DND-41 (cell line): Measurements from ENCODE around the gene BUB1.

Source experiments
- ATAC-seq: fragments of 200-7000 bp; cut with Tn5 transposase; 3 replicates; pipeline ENCODE4 v1.9.1; 2021; ENCODE audit warnings: low read depth; ENCODE audit not compliant: insufficient read depth
- DNase-seq: peaks from one replicate; pipeline ENCODE4 v3.0.0-alpha.2; 2020
- H2AFZ ChIP-seq: 2 replicates; pipeline ENCODE4 v1.6.0; 2012; ENCODE audit warnings: low read depth, low read length
- H3K27ac ChIP-seq: 2 replicates; pipeline ENCODE4 v1.5.1; 2012; ENCODE audit warnings: low read length, inconsistent platforms
- H3K27me3 ChIP-seq: fragments of 200-600 bp; sonication (generic); 2 replicates; pipeline ENCODE4 v1.6.0; 2012; ENCODE audit warnings: low read length, mild to moderate bottlenecking, inconsistent platforms; ENCODE audit not compliant: insufficient read depth, poor library complexity
- H3K36me3 ChIP-seq: 2 replicates; pipeline ENCODE4 v1.5.1; 2012; ENCODE audit warnings: low read length, inconsistent platforms; ENCODE audit not compliant: insufficient read depth
- H3K4me1 ChIP-seq: 2 replicates; pipeline ENCODE4 v1.5.1; 2012; ENCODE audit warnings: mild to moderate bottlenecking, low read length; ENCODE audit not compliant: insufficient read depth
- H3K4me2 ChIP-seq: 2 replicates; pipeline ENCODE4 v1.6.0; 2012; ENCODE audit warnings: mild to moderate bottlenecking, moderate library complexity, low read length, inconsistent platforms; ENCODE audit not compliant: insufficient read depth
- H3K4me3 ChIP-seq, 2 experiments: fragments of 200-600 bp in 1 of 2; shearing (Covaris generic) in 1 of 2; 2 replicates each; pipeline ENCODE4 v1.5.1; 2012 to 2016; ENCODE audit warnings: inconsistent platforms in 2 of 2, low read length in 2 of 2, mild to moderate bottlenecking in 2 of 2, low read depth in 1 of 2, moderate library complexity in 1 of 2
- H3K79me2 ChIP-seq: 2 replicates; pipeline ENCODE4 v1.6.0; 2012; ENCODE audit warnings: low read length, inconsistent platforms; ENCODE audit not compliant: insufficient read depth
- H3K9ac ChIP-seq: 2 replicates; pipeline ENCODE4 v1.6.0; 2012; ENCODE audit warnings: low read depth, mild to moderate bottlenecking, inconsistent platforms, low read length, moderate library complexity
- H3K9me3 ChIP-seq: 2 replicates; pipeline ENCODE4 v1.5.1; 2012; ENCODE audit warnings: low read length, moderate library complexity, mild to moderate bottlenecking, inconsistent platforms; ENCODE audit not compliant: insufficient read depth, severe bottlenecking
- H4K20me1 ChIP-seq: 2 replicates; pipeline ENCODE4 v1.6.0; 2012; ENCODE audit warnings: low read length; ENCODE audit not compliant: insufficient read depth
- CTCF ChIP-seq: IDR thresholded peaks from 2 replicates; pipeline ENCODE4 v1.5.1; 2012; ENCODE audit warnings: borderline replicate concordance, low read length, moderate library complexity, mild to moderate bottlenecking; ENCODE audit not compliant: poor library complexity, severe bottlenecking; ENCODE audit errors: extremely low read depth
- EZH2 ChIP-seq: IDR thresholded peaks from 3 replicates; pipeline ENCODE4 v1.6.1; 2012; ENCODE audit warnings: borderline replicate concordance, low read depth, mild to moderate bottlenecking, moderate library complexity, low read length, inconsistent platforms; ENCODE audit not compliant: severe bottlenecking

The BUB1 gene

GRCh38 chr2:110679337-110679707, 1.5 kb upstream of the BUB1 start:
- Histone ChIP-seq H3K9me3 (no peaks in the 10 kb centered on the region), H2AFZ (no peak overlapping the region), H3K4me1 (peaks cover 47% of the 10 kb centered on the region), H3K9ac (peak overlapping the region; percentile 92), H3K4me2 (peak overlapping the region; percentile 64), H3K79me2 (peaks cover 46% of the 10 kb centered on the region), H3K36me3 (peaks cover 20% of the 10 kb centered on the region), H4K20me1 (peaks cover 13% of the 10 kb centered on the region), H3K27me3 (no peaks in the 10 kb centered on the region), H3K4me3 (peak overlapping the region; percentile 68 to 77; a peak in 3 of 4 replicates), H3K27ac (peak overlapping the region; percentile 99)
- ATAC-seq (no peak), DNase-seq (peak; percentile 27)
- TF ChIP-seq EZH2 = no peak
- TF ChIP-seq CTCF = peak; percentile 17

- Histone ChIP-seq H3K4me1 (peaks cover 53% of the 10 kb centered on the region), H3K36me3 (peaks cover 26% of the 10 kb centered on the region), H3K4me3 (peak overlapping the region; percentile 68 to 77; a peak in 3 of 4 replicates), H3K9me3 (no peaks in the 10 kb centered on the region), H2AFZ (peak overlapping the region; percentile 11), H4K20me1 (peaks cover 15% of the 10 kb centered on the region), H3K27me3 (no peaks in the 10 kb centered on the region), H3K79me2 (peaks cover 52% of the 10 kb centered on the region), H3K9ac (peak overlapping the region; percentile 92), H3K27ac (peak overlapping the region; percentile 99), H3K4me2 (peak overlapping the region; percentile 64)
- peak; percentile 51 for ATAC-seq
- no peak for TF ChIP-seq CTCF
- DNase-seq = peak; percentile 70
Observed at GRCh38 chr2:110678457-110679336, 834 bp upstream of the BUB1 start.

- Histone ChIP-seq H3K79me2 (peaks cover 68% of the 10 kb centered on the region), H3K9me3 (no peaks in the 10 kb centered on the region), H3K27me3 (no peaks in the 10 kb centered on the region), H3K27ac (peak overlapping the region; percentile 99), H3K36me3 (peaks cover 42% of the 10 kb centered on the region), H3K4me1 (peaks cover 70% of the 10 kb centered on the region), H3K4me3 (peak overlapping the region; percentile 68 to 77), H3K9ac (peak overlapping the region; percentile 92), H4K20me1 (peaks cover 26% of the 10 kb centered on the region), H3K4me2 (peak overlapping the region; percentile 83), H2AFZ (no peak overlapping the region)
- ATAC-seq = no peak
- TF ChIP-seq CTCF = no peak
- no peak for TF ChIP-seq EZH2
- no peak for DNase-seq
Observed at GRCh38 chr2:110677080-110677479, 783 bp downstream of the BUB1 start.
